Panc1 (cell line): ENCODE data around the gene DYNLRB1. TPM values are rescaled to one million over a fixed set of nuclear protein-coding genes. Genes with fewer than 3 reads are reported as not detected.
A peak's percentile ranks its signal among the peaks of the same experiment; 100 is the strongest.

Experiments used
- ATAC-seq: fragments of 200-7000 bp; cut with Tn5 transposase; 2 replicates; pipeline ENCODE4 v1.9.1; 2020; ENCODE audit warnings: mild to moderate bottlenecking, moderate library complexity
- BruUV-seq: library from RNA; stranded (reverse); fragments of 400-500 nt; replicated peaks from 2 replicates; lab custom pipeline; 2021; lab: Mats Ljungman, UMichigan
- CTCF ChIA-PET: fragments of 300-600 bp; sonication (Branson Sonifier 250); formaldehyde crosslinking; loops from one replicate; lab custom pipeline; 2022; ENCODE audit warnings: antibody characterized with exemption; lab: Charles Lee
- POLR2A ChIA-PET: fragments of 300-600 bp; sonication (Branson Sonifier 250); formaldehyde crosslinking; loops from one replicate; lab custom pipeline; 2022; ENCODE audit warnings: antibody characterized with exemption; lab: Charles Lee
- DNase-seq: peaks from one replicate; pipeline ENCODE4 v3.0.0-alpha.2; 2010; ENCODE audit warnings: low read depth, low spot score
- H3K27ac ChIP-seq: 2 replicates; pipeline ENCODE4 v1.5.1; 2011; ENCODE audit warnings: mild to moderate bottlenecking, low read length, inconsistent platforms
- H3K27me3 ChIP-seq: fragments of 200-500 bp; sonication (Bioruptor generic); 2 replicates; pipeline ENCODE4 v1.6.0; 2014; ENCODE audit warnings: low read length, inconsistent platforms; ENCODE audit not compliant: control insufficient read depth, insufficient read depth
- H3K36me3 ChIP-seq: fragments of 200-500 bp; sonication (Bioruptor generic); 2 replicates; pipeline ENCODE4 v1.5.1; 2014; ENCODE audit warnings: inconsistent platforms, mild to moderate bottlenecking, low read length, moderate library complexity; ENCODE audit not compliant: control insufficient read depth, insufficient read depth
- H3K4me1 ChIP-seq: 2 replicates; pipeline ENCODE4 v1.5.1; 2011; ENCODE audit warnings: inconsistent platforms, mild to moderate bottlenecking, low read length, moderate library complexity; ENCODE audit not compliant: control insufficient read depth, insufficient read depth
- H3K4me3 ChIP-seq, 2 experiments: 2 replicates each; pipeline ENCODE4 v1.5.1; 2011 to 2012; ENCODE audit warnings: low read depth in 2 of 2, low read length in 2 of 2, mild to moderate bottlenecking in 2 of 2, inconsistent platforms in 1 of 2, moderate library complexity in 1 of 2
- H3K9me3 ChIP-seq: fragments of 200-500 bp; sonication (Bioruptor generic); 2 replicates; pipeline ENCODE4 v1.5.1; 2014; ENCODE audit warnings: low read depth, mild to moderate bottlenecking, inconsistent platforms, low read length, moderate library complexity; ENCODE audit not compliant: control insufficient read depth, insufficient read depth
- CTCF ChIP-seq: fragments of 450-650 bp; IDR thresholded peaks from 2 replicates; pipeline ENCODE4 v1.5.1; 2017; ENCODE audit warnings: mild to moderate bottlenecking
- POLR2AphosphoS5 ChIP-seq: IDR thresholded peaks from 2 replicates; pipeline ENCODE4 v1.6.1; 2012; ENCODE audit warnings: mild to moderate bottlenecking, low read depth, low read length, moderate library complexity
- REST ChIP-seq, 2 experiments: IDR thresholded peaks; 2 replicates each; pipeline ENCODE4 v1.6.1; 2011 to 2012; ENCODE audit warnings: low read depth in 2 of 2, control low read depth in 1 of 2, low read length in 1 of 2, mild to moderate bottlenecking in 1 of 2, moderate library complexity in 1 of 2; ENCODE audit not compliant: insufficient read depth in 1 of 2
- SIN3A ChIP-seq: IDR thresholded peaks from 2 replicates; pipeline ENCODE4 v1.6.1; 2012; ENCODE audit warnings: low read depth, mild to moderate bottlenecking, low read length, moderate library complexity, borderline replicate concordance; ENCODE audit not compliant: insufficient read depth
- TCF7L2 ChIP-seq: IDR thresholded peaks from 2 replicates; pipeline ENCODE4 v1.6.1; 2011; ENCODE audit warnings: mild to moderate bottlenecking, low read depth, low read length, inconsistent platforms
- in situ Hi-C: cut with HindIII; loops from 2 replicates; pipeline ENCODE4 v1.10.0; 2016; ENCODE audit warnings: low sequenced_read_pairs, low pct_unique_long_range_greater_than_20kb
- intact Hi-C: fragments of 100-400 bp; cut with micrococcal nuclease; formaldehyde crosslinking; loops from one replicate; pipeline ENCODE4 v1.10.0; 2022; ENCODE audit not compliant: unreplicated experiment
- total RNA-seq: library from RNA; stranded (reverse); gene quantifications from one replicate; pipeline ENCODE4 v1.2.1, GENCODE V29; 2021; ENCODE audit not compliant: unreplicated experiment

Gene DYNLRB1
- total RNA-seq, 1 experiment from 2014 or later, result 155 TPM

GRCh38 chr20:34491932-34492509 lies 24.2 kb upstream of the DYNLRB1 start:
- no TSS peak for BruUV-seq
- DNase-seq (no peak), ATAC-seq (no peak)
- Histone ChIP-seq H3K36me3 (peaks cover 20% of the 10 kb centered on the region), H3K27ac (no peak overlapping the region), H3K27me3 (no peaks in the 10 kb centered on the region), H3K9me3 (no peaks in the 10 kb centered on the region), H3K4me3 (no peak overlapping the region), H3K4me1 (no peaks in the 10 kb centered on the region)
- CTCF ChIA-PET, result interaction anchor here (0.7 kb wide), 1 partner anchor 48 kb away, joined by 6 read pairs; no protein-coding TSS in a partner anchor
- in situ Hi-C loops, result no loop called here
- intact Hi-C loops, result no loop called here
- POLR2A ChIA-PET, result no interaction called here
- TF ChIP-seq CTCF, result no peak

GRCh38 chr20:34493646-34494045 lies 22.6 kb upstream of the DYNLRB1 start:
- Histone ChIP-seq H3K36me3 (peaks cover 20% of the 10 kb centered on the region), H3K4me3 (no peak overlapping the region), H3K27me3 (no peaks in the 10 kb centered on the region), H3K4me1 (no peaks in the 10 kb centered on the region), H3K27ac (no peak overlapping the region), H3K9me3 (no peaks in the 10 kb centered on the region)
- CTCF ChIA-PET, result no interaction called here
- TF ChIP-seq TCF7L2 (no peak), REST (IDR thresholded peaks at IDR 0.05; ENCODE audit: insufficient read depth in 1 of 2, low read depth in 2 of 2, low read length in 1 of 2) (no peak), CTCF (no peak), POLR2AphosphoS5 (no peak), SIN3A (no peak)
- ATAC-seq (no peak), DNase-seq (no peak)
- intact Hi-C loops, result no loop called here
- POLR2A ChIA-PET, result no interaction called here
- BruUV-seq, result TSS peak; percentile 43
- in situ Hi-C loops, result no loop called here
